HEK293 (cell line): ENCODE data around the gene SLC4A8.

Experiments used
- CTCF ChIA-PET: fragments of 350-600 bp; formaldehyde crosslinking; extraction: SDS; loops from one replicate; lab custom pipeline; 2021; ENCODE audit warnings: antibody characterized with exemption; lab: Yijun Ruan, JAX
- POLR2A ChIA-PET: fragments of 300-600 bp; formaldehyde crosslinking; extraction: SDS; loops from one replicate; lab custom pipeline; 2020; ENCODE audit warnings: antibody characterized with exemption, inconsistent platforms; lab: Yijun Ruan, JAX
- H3K27ac ChIP-seq: fragments of 200-500 bp; sonication (Bioruptor generic); 2 replicates; pipeline ENCODE4 v1.5.1; 2014; ENCODE audit warnings: low read depth, low read length, control low read depth, inconsistent platforms; ENCODE audit errors: extremely low read depth
- H3K36me3 ChIP-seq, 2 experiments: fragments of 200-500 bp in 1 of 2; sonication (Bioruptor generic) in 1 of 2; 1 replicate in 1 of 2; 2 replicates in 1 of 2; pipeline ENCODE4 v1.5.1; 2014 to 2017; ENCODE audit warnings: inconsistent platforms in 2 of 2, low read length in 2 of 2; ENCODE audit not compliant: control insufficient read depth in 2 of 2, insufficient read depth in 1 of 2
- H3K4me1 ChIP-seq: fragments of 200-500 bp; sonication (Bioruptor generic); 2 replicates; pipeline ENCODE4 v1.5.1; 2014; ENCODE audit warnings: mild to moderate bottlenecking, low read length, inconsistent platforms; ENCODE audit not compliant: control insufficient read depth, insufficient read depth
- H3K4me3 ChIP-seq: 2 replicates; pipeline ENCODE4 v1.5.1; 2011; ENCODE audit warnings: low read depth, mild to moderate bottlenecking, control low read depth, low read length, moderate library complexity
- H3K9me3 ChIP-seq: fragments of 200-500 bp; sonication (Bioruptor generic); 2 replicates; pipeline ENCODE4 v1.5.1; 2014; ENCODE audit warnings: low read depth, low read length, inconsistent platforms; ENCODE audit not compliant: control insufficient read depth, insufficient read depth
- HOXD13 ChIP-seq: sonication (generic); formaldehyde crosslinking; IDR thresholded peaks from 2 replicates; pipeline ENCODE4 v1.8.0; 2022; ENCODE audit warnings: missing genetic modification reagents, borderline replicate concordance
- OSR2 ChIP-seq: fragments of 450-650 bp; formaldehyde crosslinking; IDR thresholded peaks from 2 replicates; pipeline ENCODE4 v1.5.1; 2016; ENCODE audit warnings: missing biosample characterization, missing genetic modification characterization
- ZFP69B ChIP-seq: fragments of 450-650 bp; formaldehyde crosslinking; IDR thresholded peaks from 2 replicates; pipeline ENCODE4 v1.5.1; 2016; ENCODE audit warnings: missing biosample characterization, missing genetic modification characterization
- ZNF121 ChIP-seq: fragments of 450-650 bp; formaldehyde crosslinking; IDR thresholded peaks from 2 replicates; pipeline ENCODE4 v1.5.1; 2016; ENCODE audit warnings: missing biosample characterization, missing genetic modification characterization
- ZNF37A ChIP-seq: fragments of 450-650 bp; IDR thresholded peaks from 2 replicates; pipeline ENCODE4 v1.5.1; 2018; ENCODE audit warnings: missing biosample characterization, missing genetic modification characterization
- ZNF530 ChIP-seq: fragments of 450-650 bp; formaldehyde crosslinking; IDR thresholded peaks from 2 replicates; pipeline ENCODE4 v1.5.1; 2016; ENCODE audit warnings: low read depth, missing biosample characterization, missing genetic modification characterization
- ZNF585B ChIP-seq: fragments of 450-650 bp; formaldehyde crosslinking; IDR thresholded peaks from 2 replicates; pipeline ENCODE4 v1.5.1; 2016; ENCODE audit warnings: missing biosample characterization, missing genetic modification characterization
- ZNF629 ChIP-seq: fragments of 450-650 bp; formaldehyde crosslinking; IDR thresholded peaks from 2 replicates; pipeline ENCODE4 v1.5.1; 2017; ENCODE audit warnings: missing biosample characterization, missing genetic modification characterization
- ZNF660 ChIP-seq: fragments of 450-650 bp; IDR thresholded peaks from 2 replicates; pipeline ENCODE4 v1.5.1; 2018; ENCODE audit warnings: missing biosample characterization, mild to moderate bottlenecking, missing genetic modification characterization
- ZNF776 ChIP-seq: fragments of 450-650 bp; formaldehyde crosslinking; IDR thresholded peaks from 2 replicates; pipeline ENCODE4 v1.5.0; 2017; ENCODE audit warnings: missing biosample characterization, missing genetic modification characterization, borderline replicate concordance
- ZNF777 ChIP-seq: fragments of 450-650 bp; formaldehyde crosslinking; IDR thresholded peaks from 2 replicates; pipeline ENCODE4 v1.5.1; 2017; ENCODE audit warnings: missing biosample characterization, missing genetic modification characterization, borderline replicate concordance
- TF ChIP-seq, protein P1 (sequence below): fragments of 450-650 bp; formaldehyde crosslinking; IDR thresholded peaks from 2 replicates; pipeline ENCODE4 v1.5.1; 2016; ENCODE audit warnings: missing biosample characterization, missing genetic modification characterization
- TF ChIP-seq, protein P2 (sequence below): fragments of 450-650 bp; formaldehyde crosslinking; conservative IDR thresholded peaks from 2 replicates; pipeline ENCODE4 v1.5.1; 2016; ENCODE audit warnings: low read depth, missing biosample characterization, missing genetic modification characterization
- TF ChIP-seq, protein P3 (sequence below): fragments of 450-650 bp; formaldehyde crosslinking; IDR thresholded peaks from 2 replicates; pipeline ENCODE4 v1.5.1; 2016; ENCODE audit warnings: missing biosample characterization, missing genetic modification characterization
- TF ChIP-seq, protein P4 (sequence below): fragments of 450-650 bp; formaldehyde crosslinking; conservative IDR thresholded peaks from 2 replicates; pipeline ENCODE4 v1.5.1; 2016; ENCODE audit warnings: low read depth, missing biosample characterization, missing genetic modification characterization
- TF ChIP-seq, protein P5 (sequence below): fragments of 450-650 bp; formaldehyde crosslinking; IDR thresholded peaks from 2 replicates; pipeline ENCODE4 v1.5.0; 2017; ENCODE audit warnings: missing biosample characterization, missing genetic modification characterization, borderline replicate concordance

The SLC4A8 gene

DNA sequence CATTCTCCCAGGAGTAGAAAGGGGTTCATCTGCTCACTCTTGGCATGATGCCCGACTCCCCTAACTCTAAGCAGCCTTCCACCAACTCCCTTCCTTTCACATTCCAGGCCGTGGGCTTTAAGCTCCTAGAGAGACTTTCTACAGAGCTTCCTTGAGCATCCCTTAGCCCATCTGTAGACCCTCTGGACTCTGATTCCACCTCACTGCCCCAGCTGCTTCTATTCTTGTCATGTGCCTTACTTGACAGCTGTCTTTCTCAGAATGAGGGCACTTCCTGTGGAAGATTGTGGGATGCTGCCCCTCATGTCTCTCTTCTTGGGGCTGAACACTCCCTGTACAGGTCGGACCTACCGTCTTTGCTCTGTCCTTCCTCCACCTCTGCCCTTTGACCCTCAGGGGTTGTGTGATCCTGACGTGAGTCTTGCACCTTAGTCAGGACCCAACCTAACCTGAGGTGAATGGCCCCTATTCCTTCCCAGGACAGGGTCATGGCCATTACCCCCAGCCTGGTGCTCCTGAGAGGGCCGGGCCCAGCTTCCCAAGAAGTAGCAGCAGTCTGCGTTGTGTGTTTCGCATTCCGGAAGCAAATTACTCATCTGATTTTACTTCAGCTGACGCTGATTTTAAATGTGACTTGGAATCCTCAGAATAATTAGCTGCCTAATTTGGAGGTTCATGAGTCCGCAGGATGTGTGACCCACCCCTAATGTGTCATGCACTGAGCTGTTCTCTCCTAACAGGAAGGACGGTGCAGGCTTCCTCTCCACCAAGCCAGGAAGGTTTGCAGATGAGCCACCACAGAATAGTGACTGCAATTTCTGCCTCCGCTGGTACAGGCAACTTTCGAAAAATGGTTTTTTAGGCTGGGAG lies 30.7 kb upstream of the SLC4A8 start:
- H3K9me3 ChIP-seq, result no peaks in the 10 kb centered on the region
- no peak overlapping the region for H3K4me3 ChIP-seq
- TF ChIP-seq, protein P1, sequence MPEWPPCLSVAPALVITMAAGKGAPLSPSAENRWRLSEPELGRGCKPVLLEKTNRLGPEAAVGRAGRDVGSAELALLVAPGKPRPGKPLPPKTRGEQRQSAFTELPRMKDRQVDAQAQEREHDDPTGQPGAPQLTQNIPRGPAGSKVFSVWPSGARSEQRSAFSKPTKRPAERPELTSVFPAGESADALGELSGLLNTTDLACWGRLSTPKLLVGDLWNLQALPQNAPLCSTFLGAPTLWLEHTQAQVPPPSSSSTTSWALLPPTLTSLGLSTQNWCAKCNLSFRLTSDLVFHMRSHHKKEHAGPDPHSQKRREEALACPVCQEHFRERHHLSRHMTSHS (tag by site-specific recombination), result no peak
- TF ChIP-seq, protein P2, sequence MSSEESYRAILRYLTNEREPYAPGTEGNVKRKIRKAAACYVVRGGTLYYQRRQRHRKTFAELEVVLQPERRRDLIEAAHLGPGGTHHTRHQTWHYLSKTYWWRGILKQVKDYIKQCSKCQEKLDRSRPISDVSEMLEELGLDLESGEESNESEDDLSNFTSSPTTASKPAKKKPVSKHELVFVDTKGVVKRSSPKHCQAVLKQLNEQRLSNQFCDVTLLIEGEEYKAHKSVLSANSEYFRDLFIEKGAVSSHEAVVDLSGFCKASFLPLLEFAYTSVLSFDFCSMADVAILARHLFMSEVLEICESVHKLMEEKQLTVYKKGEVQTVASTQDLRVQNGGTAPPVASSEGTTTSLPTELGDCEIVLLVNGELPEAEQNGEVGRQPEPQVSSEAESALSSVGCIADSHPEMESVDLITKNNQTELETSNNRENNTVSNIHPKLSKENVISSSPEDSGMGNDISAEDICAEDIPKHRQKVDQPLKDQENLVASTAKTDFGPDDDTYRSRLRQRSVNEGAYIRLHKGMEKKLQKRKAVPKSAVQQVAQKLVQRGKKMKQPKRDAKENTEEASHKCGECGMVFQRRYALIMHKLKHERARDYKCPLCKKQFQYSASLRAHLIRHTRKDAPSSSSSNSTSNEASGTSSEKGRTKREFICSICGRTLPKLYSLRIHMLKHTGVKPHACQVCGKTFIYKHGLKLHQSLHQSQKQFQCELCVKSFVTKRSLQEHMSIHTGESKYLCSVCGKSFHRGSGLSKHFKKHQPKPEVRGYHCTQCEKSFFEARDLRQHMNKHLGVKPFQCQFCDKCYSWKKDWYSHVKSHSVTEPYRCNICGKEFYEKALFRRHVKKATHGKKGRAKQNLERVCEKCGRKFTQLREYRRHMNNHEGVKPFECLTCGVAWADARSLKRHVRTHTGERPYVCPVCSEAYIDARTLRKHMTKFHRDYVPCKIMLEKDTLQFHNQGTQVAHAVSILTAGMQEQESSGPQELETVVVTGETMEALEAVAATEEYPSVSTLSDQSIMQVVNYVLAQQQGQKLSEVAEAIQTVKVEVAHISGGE, result no peak
- TF ChIP-seq ZFP69B (tag by site-specific recombination), result no peak
- TF ChIP-seq, protein P3, sequence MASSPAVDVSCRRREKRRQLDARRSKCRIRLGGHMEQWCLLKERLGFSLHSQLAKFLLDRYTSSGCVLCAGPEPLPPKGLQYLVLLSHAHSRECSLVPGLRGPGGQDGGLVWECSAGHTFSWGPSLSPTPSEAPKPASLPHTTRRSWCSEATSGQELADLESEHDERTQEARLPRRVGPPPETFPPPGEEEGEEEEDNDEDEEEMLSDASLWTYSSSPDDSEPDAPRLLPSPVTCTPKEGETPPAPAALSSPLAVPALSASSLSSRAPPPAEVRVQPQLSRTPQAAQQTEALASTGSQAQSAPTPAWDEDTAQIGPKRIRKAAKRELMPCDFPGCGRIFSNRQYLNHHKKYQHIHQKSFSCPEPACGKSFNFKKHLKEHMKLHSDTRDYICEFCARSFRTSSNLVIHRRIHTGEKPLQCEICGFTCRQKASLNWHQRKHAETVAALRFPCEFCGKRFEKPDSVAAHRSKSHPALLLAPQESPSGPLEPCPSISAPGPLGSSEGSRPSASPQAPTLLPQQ (tag by site-specific recombination), result no peak
- no peak for TF ChIP-seq ZNF121 (tag by site-specific recombination)
- TF ChIP-seq ZNF585B (tag by site-specific recombination), result no peak
- TF ChIP-seq ZNF660, result no peak
- TF ChIP-seq ZNF629 (tag by site-specific recombination), result no peak
- TF ChIP-seq ZNF776 (tag by site-specific recombination), result no peak
- TF ChIP-seq, protein P4, sequence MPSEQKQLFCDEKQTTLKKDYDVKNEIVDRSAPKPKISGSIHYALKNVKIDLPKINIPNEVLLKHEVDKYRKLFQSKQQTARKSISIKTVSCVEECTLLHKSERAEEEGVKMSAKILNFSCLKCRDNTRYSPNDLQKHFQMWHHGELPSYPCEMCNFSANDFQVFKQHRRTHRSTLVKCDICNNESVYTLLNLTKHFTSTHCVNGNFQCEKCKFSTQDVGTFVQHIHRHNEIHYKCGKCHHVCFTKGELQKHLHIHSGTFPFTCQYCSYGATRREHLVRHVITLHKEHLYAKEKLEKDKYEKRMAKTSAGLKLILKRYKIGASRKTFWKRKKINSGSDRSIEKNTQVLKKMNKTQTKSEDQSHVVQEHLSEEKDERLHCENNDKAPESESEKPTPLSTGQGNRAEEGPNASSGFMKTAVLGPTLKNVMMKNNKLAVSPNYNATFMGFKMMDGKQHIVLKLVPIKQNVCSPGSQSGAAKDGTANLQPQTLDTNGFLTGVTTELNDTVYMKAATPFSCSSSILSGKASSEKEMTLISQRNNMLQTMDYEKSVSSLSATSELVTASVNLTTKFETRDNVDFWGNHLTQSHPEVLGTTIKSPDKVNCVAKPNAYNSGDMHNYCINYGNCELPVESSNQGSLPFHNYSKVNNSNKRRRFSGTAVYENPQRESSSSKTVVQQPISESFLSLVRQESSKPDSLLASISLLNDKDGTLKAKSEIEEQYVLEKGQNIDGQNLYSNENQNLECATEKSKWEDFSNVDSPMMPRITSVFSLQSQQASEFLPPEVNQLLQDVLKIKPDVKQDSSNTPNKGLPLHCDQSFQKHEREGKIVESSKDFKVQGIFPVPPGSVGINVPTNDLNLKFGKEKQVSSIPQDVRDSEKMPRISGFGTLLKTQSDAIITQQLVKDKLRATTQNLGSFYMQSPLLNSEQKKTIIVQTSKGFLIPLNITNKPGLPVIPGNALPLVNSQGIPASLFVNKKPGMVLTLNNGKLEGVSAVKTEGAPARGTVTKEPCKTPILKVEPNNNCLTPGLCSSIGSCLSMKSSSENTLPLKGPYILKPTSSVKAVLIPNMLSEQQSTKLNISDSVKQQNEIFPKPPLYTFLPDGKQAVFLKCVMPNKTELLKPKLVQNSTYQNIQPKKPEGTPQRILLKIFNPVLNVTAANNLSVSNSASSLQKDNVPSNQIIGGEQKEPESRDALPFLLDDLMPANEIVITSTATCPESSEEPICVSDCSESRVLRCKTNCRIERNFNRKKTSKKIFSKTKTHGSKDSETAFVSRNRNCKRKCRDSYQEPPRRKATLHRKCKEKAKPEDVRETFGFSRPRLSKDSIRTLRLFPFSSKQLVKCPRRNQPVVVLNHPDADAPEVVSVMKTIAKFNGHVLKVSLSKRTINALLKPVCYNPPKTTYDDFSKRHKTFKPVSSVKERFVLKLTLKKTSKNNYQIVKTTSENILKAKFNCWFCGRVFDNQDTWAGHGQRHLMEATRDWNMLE, result no peak
- TF ChIP-seq HOXD13 (CRISPR knock-in tag), result no peak
- no peak for TF ChIP-seq ZNF777 (tag by site-specific recombination)
- TF ChIP-seq, protein P5, sequence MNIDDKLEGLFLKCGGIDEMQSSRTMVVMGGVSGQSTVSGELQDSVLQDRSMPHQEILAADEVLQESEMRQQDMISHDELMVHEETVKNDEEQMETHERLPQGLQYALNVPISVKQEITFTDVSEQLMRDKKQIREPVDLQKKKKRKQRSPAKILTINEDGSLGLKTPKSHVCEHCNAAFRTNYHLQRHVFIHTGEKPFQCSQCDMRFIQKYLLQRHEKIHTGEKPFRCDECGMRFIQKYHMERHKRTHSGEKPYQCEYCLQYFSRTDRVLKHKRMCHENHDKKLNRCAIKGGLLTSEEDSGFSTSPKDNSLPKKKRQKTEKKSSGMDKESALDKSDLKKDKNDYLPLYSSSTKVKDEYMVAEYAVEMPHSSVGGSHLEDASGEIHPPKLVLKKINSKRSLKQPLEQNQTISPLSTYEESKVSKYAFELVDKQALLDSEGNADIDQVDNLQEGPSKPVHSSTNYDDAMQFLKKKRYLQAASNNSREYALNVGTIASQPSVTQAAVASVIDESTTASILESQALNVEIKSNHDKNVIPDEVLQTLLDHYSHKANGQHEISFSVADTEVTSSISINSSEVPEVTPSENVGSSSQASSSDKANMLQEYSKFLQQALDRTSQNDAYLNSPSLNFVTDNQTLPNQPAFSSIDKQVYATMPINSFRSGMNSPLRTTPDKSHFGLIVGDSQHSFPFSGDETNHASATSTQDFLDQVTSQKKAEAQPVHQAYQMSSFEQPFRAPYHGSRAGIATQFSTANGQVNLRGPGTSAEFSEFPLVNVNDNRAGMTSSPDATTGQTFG (tag by site-specific recombination), result no peak
- TF ChIP-seq OSR2, result no peak
- no peak for TF ChIP-seq ZNF530 (tag by site-specific recombination)
- no peak for TF ChIP-seq ZNF37A (tag by site-specific recombination)
- H3K36me3 ChIP-seq, result no peaks in the 10 kb centered on the region
- POLR2A ChIA-PET, result no interaction called here
- CTCF ChIA-PET, result no interaction called here
- H3K27ac ChIP-seq, result no peak overlapping the region
- peaks cover 3% of the 10 kb centered on the region; the same call in 1 of the 2 replicates for H3K4me1 ChIP-seq
